Endothelial cell of umbilical vein (primary cell): ENCODE measurements around the gene COL18A1. TPM values are rescaled to one million over a fixed set of nuclear protein-coding genes. Genes with fewer than 3 reads are reported as not detected.
A peak's percentile ranks its signal among the peaks of the same experiment; 100 is the strongest.

ENCODE experiments used
- BruUV-seq: library from RNA; stranded (reverse); fragments of 400-500 nt; replicated peaks from 2 replicates; lab custom pipeline; 2021; lab: Mats Ljungman, UMichigan
- CTCF ChIA-PET: fragments of 300-600, 350-600 bp; sonication (Branson Sonifier 250); formaldehyde crosslinking; loops from one replicate; lab custom pipeline; 2021; ENCODE audit warnings: antibody characterized with exemption, inconsistent platforms; lab: Charles Lee
- POLR2A ChIA-PET: fragments of 300-600, 350-600 bp; sonication (Branson Sonifier 250); formaldehyde crosslinking; loops from one replicate; lab custom pipeline; 2021; ENCODE audit warnings: antibody characterized with exemption, inconsistent platforms; lab: Charles Lee
- DNase-seq: peaks from one replicate; pipeline ENCODE4 v3.0.0-alpha.2; 2011; ENCODE audit warnings: low read depth, low spot score
- FAIRE-seq: peaks from 2 replicates; lab custom pipeline; 2011; peaks lifted over from hg19 to GRCh38; lab: Jason Lieb, UNC
- H2AFZ ChIP-seq: 2 replicates; pipeline ENCODE4 v1.6.0; 2012; ENCODE audit warnings: low read depth, low read length, control low read depth, inconsistent platforms
- H3K27ac ChIP-seq: 2 replicates; pipeline ENCODE4 v1.5.1; 2011; ENCODE audit warnings: low read depth, mild to moderate bottlenecking, control low read depth, low read length, moderate library complexity; ENCODE audit not compliant: insufficient read depth
- H3K27me3 ChIP-seq, 2 experiments: 2 replicates each; pipeline versions ENCODE4 v1.6.0 to v1.6.1; 2011; ENCODE audit warnings: low read length in 2 of 2, mixed read lengths in 1 of 2; ENCODE audit not compliant: control insufficient read depth in 2 of 2, insufficient read depth in 2 of 2
- H3K36me3 ChIP-seq, 2 experiments: 2 replicates in 1 of 2; 3 replicates in 1 of 2; pipeline ENCODE4 v1.5.1; 2011; ENCODE audit warnings: low read length in 2 of 2, mild to moderate bottlenecking in 1 of 2, moderate library complexity in 1 of 2; ENCODE audit not compliant: control insufficient read depth in 2 of 2, insufficient read depth in 2 of 2; ENCODE audit errors: extremely low read depth in 1 of 2
- H3K4me1 ChIP-seq: 3 replicates; pipeline ENCODE4 v1.5.1; 2011; ENCODE audit warnings: mild to moderate bottlenecking, low read length; ENCODE audit not compliant: control insufficient read depth, insufficient read depth; ENCODE audit errors: extremely low read depth
- H3K4me2 ChIP-seq: 2 replicates; pipeline ENCODE4 v1.6.1; 2011; ENCODE audit warnings: low read length, control low read depth, mixed read lengths; ENCODE audit not compliant: insufficient read depth
- H3K4me3 ChIP-seq, 3 experiments: fragments of 200-600 bp in 1 of 3; sonication (generic), shearing (Covaris generic) in 1 of 3; replicated peaks in 1 of 3; 2 replicates each; pipeline ENCODE4 v1.5.1; 2011 to 2016; ENCODE audit warnings: control low read depth in 3 of 3, low read length in 3 of 3, mild to moderate bottlenecking in 2 of 3, inconsistent platforms in 1 of 3, low read depth in 1 of 3, moderate library complexity in 1 of 3; ENCODE audit not compliant: insufficient read depth in 1 of 3
- H3K79me2 ChIP-seq: 2 replicates; pipeline ENCODE4 v1.6.0; 2012; ENCODE audit warnings: low read length, inconsistent platforms; ENCODE audit not compliant: control insufficient read depth, insufficient read depth
- H3K9ac ChIP-seq: replicated peaks from 2 replicates; pipeline ENCODE3; 2011; ENCODE audit warnings: low read length, control low read depth; ENCODE audit not compliant: insufficient read depth; ENCODE audit errors: extremely low read depth
- H3K9me1 ChIP-seq: replicated peaks from 3 replicates; pipeline ENCODE4 v1.6.0; 2011; ENCODE audit warnings: mild to moderate bottlenecking, low read length; ENCODE audit not compliant: control insufficient read depth, insufficient read depth; ENCODE audit errors: extremely low read depth
- H3K9me3 ChIP-seq: replicated peaks from 2 replicates; pipeline ENCODE4 v1.5.1; 2012; ENCODE audit warnings: low read length, inconsistent platforms; ENCODE audit not compliant: control insufficient read depth, insufficient read depth
- H4K20me1 ChIP-seq: replicated peaks from 2 replicates; pipeline ENCODE3; 2011; ENCODE audit warnings: mild to moderate bottlenecking, low read length; ENCODE audit not compliant: control insufficient read depth, insufficient read depth; ENCODE audit errors: extremely low read depth
- EZH2 ChIP-seq: IDR thresholded peaks from 2 replicates; pipeline ENCODE4 v1.6.1; 2012; ENCODE audit warnings: borderline replicate concordance, low read depth, mild to moderate bottlenecking, moderate library complexity, low read length, inconsistent platforms; ENCODE audit not compliant: severe bottlenecking
- FOS ChIP-seq: IDR thresholded peaks from 2 replicates; pipeline ENCODE4 v1.6.1; 2011; ENCODE audit warnings: mild to moderate bottlenecking, low read length, moderate library complexity, borderline replicate concordance; ENCODE audit not compliant: insufficient read depth
- GATA2 ChIP-seq: IDR thresholded peaks from 2 replicates; pipeline ENCODE4 v1.7.0; 2011; ENCODE audit warnings: low read depth, mild to moderate bottlenecking, moderate library complexity, mixed read lengths, low read length; ENCODE audit not compliant: insufficient read length, insufficient read depth
- JUN ChIP-seq: IDR thresholded peaks from 2 replicates; pipeline ENCODE4 v1.6.1; 2011; ENCODE audit warnings: borderline replicate concordance, low read depth; ENCODE audit not compliant: insufficient read length, insufficient read depth
- MAX ChIP-seq: IDR thresholded peaks from 2 replicates; pipeline ENCODE4 v1.6.1; 2011; ENCODE audit not compliant: insufficient read depth, insufficient read length
- MYC ChIP-seq: IDR thresholded peaks from one replicate; pipeline ENCODE4 v1.6.1; 2011; ENCODE audit warnings: mild to moderate bottlenecking, low read depth, low read length
- POLR2A ChIP-seq: IDR thresholded peaks from 2 replicates; pipeline ENCODE4 v1.6.1; 2012; ENCODE audit warnings: low read depth, mild to moderate bottlenecking, control low read depth, low read length
- POLR2AphosphoS5 ChIP-seq: IDR thresholded peaks from 2 replicates; pipeline ENCODE4 v1.6.1; 2012; ENCODE audit warnings: low read depth, mild to moderate bottlenecking, control low read depth, low read length, moderate library complexity; ENCODE audit not compliant: insufficient read depth
- dilution Hi-C: fragments of 300-500 bp; cut with MboI; formaldehyde crosslinking; loops from one replicate; pipeline ENCODE4 v1.15.0; 2019; ENCODE audit warnings: low sequenced_read_pairs; ENCODE audit not compliant: extremely low pct_ligation_motif_present
- intact Hi-C: fragments of 100-400 bp; cut with micrococcal nuclease; formaldehyde crosslinking; loops from one replicate; pipeline ENCODE4 v1.10.0; 2022
- polyA plus RNA-seq, 4 experiments: library from polyadenylated mRNA; depleted of rRNA in 3 of 4; stranded (reverse) in 3 of 4; unstranded in 1 of 4; fragments of >200 nt; gene quantifications; 2 replicates each; pipeline versions ENCODE4 v1.2.1 to v1.2.3, GENCODE V29; 2011 to 2012; ENCODE audit warnings: missing spikeins in 1 of 4
- total RNA-seq: library from RNA; stranded (reverse); gene quantifications from 2 replicates; pipeline ENCODE4 v1.2.3, GENCODE V29; 2021
- TF ChIP-seq, protein P1 (sequence below), 2 donors: IDR thresholded peaks; 1 replicate in 1 of 2; 2 replicates in 1 of 2; pipeline ENCODE4 v1.5.1; 2011; ENCODE audit warnings: low read length in 2 of 2, mild to moderate bottlenecking in 2 of 2, moderate library complexity in 2 of 2, control low read depth in 1 of 2, inconsistent platforms in 1 of 2, low read depth in 1 of 2; ENCODE audit not compliant: insufficient read depth in 1 of 2; ENCODE audit errors: extremely low read depth in 1 of 2

COL18A1 gene
- total and polyA plus RNA-seq, 2 donors (not counting 3 experiments of a cell fraction or from before 2014, with no cell fraction given) = 198 to 252 TPM

DNA sequence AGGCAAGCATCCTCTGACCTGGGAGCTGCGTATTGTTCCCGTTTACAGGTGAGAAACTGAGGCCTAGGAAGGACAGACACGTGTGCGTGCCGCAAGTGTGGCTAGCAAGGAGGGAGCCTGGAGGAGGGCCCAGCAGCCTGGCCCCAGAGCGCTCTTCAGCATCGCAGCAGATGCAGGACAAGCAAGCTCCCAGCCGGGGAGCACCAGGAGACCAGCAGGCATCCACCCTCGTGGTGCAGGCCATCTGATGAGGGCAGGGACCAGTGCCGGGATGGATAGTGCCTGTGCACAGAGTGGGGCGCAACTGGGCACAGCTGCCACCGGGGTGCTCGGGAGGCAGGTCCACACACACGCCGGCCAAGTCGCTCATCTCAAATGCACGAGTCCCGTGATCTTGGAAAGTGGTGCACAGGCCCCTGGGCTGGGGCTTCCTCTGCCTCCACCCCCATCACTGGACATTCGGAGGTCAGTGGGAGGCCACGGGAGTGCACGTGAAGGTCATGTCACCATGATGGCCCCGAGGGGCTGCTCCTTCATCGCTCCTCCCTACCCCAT, 55.1 kb downstream of the COL18A1 start:
- no peak overlapping the region for H3K9ac ChIP-seq
- H3K9me1 ChIP-seq = no peaks in the 10 kb centered on the region
- DNase-seq = no peak
- no peaks in the 10 kb centered on the region for H3K27me3 ChIP-seq
- no peak overlapping the region for H3K4me2 ChIP-seq
- ChIA-PET CTCF (interaction anchor here (0.6 to 1.8 kb wide), 5 partner anchors 11 to 151 kb away, joined by 3 to 5 read pairs (median 4); no protein-coding TSS in a partner anchor), POLR2A (no interaction called here)
- peak overlapping the region; percentile 36 for H3K27ac ChIP-seq
- H3K4me3 ChIP-seq = no peak overlapping the region
- dilution Hi-C loops = no loop called here
- H3K36me3 ChIP-seq = peaks cover 0 to 8% of the 10 kb centered on the region in 2 experiments
- FAIRE-seq = no peak
- H3K4me1 ChIP-seq = peaks cover 11% of the 10 kb centered on the region
- H3K79me2 ChIP-seq = peaks cover 32% of the 10 kb centered on the region
- TF ChIP-seq FOS (no peak), EZH2 (no peak), JUN (no peak), MAX (no peak), POLR2A (no peak), POLR2AphosphoS5 (no peak), MYC (no peak), GATA2 (no peak)
- TF ChIP-seq, protein P1, sequence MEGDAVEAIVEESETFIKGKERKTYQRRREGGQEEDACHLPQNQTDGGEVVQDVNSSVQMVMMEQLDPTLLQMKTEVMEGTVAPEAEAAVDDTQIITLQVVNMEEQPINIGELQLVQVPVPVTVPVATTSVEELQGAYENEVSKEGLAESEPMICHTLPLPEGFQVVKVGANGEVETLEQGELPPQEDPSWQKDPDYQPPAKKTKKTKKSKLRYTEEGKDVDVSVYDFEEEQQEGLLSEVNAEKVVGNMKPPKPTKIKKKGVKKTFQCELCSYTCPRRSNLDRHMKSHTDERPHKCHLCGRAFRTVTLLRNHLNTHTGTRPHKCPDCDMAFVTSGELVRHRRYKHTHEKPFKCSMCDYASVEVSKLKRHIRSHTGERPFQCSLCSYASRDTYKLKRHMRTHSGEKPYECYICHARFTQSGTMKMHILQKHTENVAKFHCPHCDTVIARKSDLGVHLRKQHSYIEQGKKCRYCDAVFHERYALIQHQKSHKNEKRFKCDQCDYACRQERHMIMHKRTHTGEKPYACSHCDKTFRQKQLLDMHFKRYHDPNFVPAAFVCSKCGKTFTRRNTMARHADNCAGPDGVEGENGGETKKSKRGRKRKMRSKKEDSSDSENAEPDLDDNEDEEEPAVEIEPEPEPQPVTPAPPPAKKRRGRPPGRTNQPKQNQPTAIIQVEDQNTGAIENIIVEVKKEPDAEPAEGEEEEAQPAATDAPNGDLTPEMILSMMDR (IDR thresholded peaks at IDR 0.05; ENCODE audit: extremely low read depth in 1 of 2, insufficient read depth in 1 of 2, low read depth in 1 of 2, low read length in 2 of 2) = no peak
- H4K20me1 ChIP-seq = no peaks in the 10 kb centered on the region
- intact Hi-C loops = no loop called here
- BruUV-seq = no TSS peak
- no peak overlapping the region for H2AFZ ChIP-seq
- no peaks in the 10 kb centered on the region for H3K9me3 ChIP-seq
